Measurements from ENCODE around the gene CELF2.

The CELF2 gene

DNA sequence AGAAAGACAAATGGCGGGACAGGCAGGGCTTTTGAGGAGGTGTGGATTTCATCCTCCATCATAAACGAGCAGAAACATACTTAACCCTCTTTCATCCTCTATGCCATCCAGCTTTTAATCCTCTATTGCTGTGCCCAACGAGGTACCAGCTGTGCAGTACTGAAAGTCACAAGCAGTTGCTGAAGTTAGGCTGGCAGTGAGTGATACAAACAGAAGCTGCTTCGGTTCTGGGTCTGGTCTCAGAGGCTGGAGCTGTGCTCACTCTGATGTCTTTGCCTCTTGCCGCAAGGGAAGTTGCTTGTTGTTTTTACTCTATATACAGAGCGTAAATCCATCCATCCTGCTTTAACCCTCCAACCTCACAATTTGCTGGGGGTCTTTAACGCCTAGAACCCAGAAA, 235.2 kb downstream of the CELF2 start:
- DNase-seq (ENCODE audit: low read depth): no peak

GRCh38 chr10:11253385-11254002, 235.8 kb downstream of the CELF2 start:
- DNase-seq (ENCODE audit: low read depth): no peak

GRCh38 chr10:11255156-11255555, 237.5 kb downstream of the CELF2 start:
- DNase-seq (ENCODE audit: low read depth): no peak

GRCh38 chr10:11255796-11256444, 238.2 kb downstream of the CELF2 start:
- DNase-seq (ENCODE audit: low read depth): no peak

- DNase-seq (ENCODE audit: low read depth): no peak
Measured at GRCh38 chr10:11256896-11257295, 239.2 kb downstream of the CELF2 start.

GRCh38 chr10:11257440-11258090, 239.9 kb downstream of the CELF2 start:
- DNase-seq (ENCODE audit: low read depth): no peak

- no peak for DNase-seq (ENCODE audit: low read depth)
Measured at GRCh38 chr10:11260170-11260569, 242.5 kb downstream of the CELF2 start.

DNA sequence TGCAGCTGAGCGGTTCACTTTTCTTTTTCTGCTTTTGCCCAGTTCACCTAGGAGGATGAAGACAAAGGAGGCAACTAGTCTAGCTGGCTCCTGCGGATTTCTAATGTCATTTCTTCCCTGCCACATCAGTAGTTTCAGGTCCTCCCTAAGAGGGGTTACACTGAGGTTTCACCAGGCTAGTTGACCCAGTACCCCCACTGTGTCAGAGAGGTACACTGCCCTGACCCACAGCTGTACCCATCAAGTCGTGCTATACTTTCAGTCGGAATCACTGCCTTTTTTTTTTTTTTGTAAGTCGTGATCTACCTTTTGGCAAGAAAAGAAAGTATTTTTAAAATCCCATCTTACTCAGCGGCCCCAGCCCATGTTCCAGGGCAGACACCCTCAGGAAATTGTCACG, 243.5 kb downstream of the CELF2 start:
- no peak for DNase-seq (ENCODE audit: low read depth)

- no peak for DNase-seq (ENCODE audit: low read depth)
Measured at GRCh38 chr10:11261687-11262493, 244.2 kb downstream of the CELF2 start.

- no peak for DNase-seq (ENCODE audit: low read depth)
Measured at GRCh38 chr10:11262494-11263345, 245.0 kb downstream of the CELF2 start.

GRCh38 chr10:11263767-11264166, 246.1 kb downstream of the CELF2 start:
- DNase-seq (ENCODE audit: low read depth): no peak

DNA sequence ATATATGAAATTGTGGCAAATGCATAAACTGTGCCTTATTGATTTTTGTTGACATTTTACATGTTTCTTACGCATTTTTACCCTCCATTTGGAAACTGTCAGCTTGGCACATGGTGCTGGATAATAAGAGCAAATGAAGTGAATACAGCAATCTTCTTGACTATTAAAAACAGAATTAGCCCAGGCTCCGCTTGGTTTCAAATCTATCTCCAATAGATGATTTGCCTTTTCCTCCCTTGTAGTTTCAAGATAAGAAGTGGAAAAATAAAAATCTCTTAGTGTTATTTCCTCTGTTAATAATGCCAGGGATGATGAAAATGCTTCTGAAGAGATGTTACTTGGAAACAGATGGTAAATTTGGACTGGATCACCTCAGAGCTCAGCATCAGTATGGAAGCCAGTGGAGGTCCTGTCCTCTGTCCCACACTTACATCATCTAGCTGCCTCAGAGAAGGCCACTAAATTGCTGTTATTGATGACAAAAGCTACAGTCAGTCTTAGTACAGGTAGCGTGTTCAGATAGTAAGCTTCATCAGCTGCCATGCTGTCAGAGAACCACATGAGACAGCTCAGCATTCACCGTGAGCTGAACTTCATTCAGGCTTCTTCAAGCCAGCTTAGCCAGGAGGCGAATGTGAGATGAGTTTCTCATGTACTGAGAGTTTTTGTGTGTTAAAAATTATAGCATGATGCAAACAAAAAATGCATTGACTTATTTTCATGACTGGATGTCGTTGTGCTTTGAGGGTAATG, 246.8 kb downstream of the CELF2 start:
- no peak for DNase-seq (ENCODE audit: low read depth)

- DNase-seq (ENCODE audit: low read depth): no peak
Measured at GRCh38 chr10:11265484-11265883, 247.8 kb downstream of the CELF2 start.

DNA sequence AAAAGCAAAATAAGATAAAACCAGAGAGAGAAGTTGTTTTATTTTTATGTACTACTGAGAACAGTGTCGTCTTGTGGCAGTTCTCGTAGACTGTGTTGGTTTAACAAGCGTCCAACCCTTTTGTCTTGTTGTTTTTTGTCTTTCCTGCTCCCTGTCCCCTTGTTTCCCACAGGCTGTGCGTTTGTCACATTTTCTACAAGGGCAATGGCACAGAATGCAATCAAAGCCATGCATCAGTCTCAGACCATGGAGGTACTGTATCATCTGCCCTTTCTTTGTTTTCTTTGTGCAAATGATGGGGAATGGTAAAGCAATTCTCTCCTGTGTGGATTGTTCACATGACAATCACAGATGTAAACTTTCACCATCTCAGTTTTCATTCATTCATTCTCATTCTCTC, 248.8 kb downstream of the CELF2 start:
- no peak for DNase-seq (ENCODE audit: low read depth)

DNA sequence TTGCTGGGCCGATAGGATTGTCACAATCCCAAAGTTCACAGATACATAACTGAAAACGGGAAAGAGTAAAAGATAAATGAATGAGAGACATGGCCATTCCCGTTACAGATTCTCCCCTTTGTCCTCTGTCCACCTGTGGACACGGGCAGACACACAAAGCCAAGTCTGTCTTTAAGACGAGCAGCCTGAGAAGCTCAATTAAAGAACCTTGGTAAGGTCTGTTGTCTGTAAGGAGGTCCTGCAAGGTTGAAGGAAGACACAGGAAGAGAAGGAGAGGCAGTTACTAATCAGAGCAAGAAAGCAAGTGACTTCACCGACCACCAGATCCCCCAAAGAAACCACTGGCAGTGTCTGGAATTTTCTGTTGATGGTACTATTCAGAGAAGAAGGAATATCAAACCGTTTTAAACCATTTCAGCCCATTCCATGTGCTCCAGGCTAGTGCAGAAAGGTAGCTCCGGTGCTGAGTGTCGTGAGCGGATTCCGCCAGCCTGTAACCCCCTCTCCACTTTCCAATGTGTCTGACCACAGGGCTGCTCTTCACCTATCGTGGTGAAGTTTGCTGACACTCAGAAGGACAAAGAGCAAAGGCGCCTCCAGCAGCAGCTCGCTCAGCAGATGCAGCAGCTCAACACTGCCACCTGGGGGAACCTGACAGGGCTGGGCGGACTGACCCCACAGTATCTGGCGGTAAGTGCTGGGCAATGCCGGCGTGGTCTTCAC, 252.6 kb downstream of the CELF2 start:
- DNase-seq (ENCODE audit: low read depth): peak; percentile 19

- DNase-seq (ENCODE audit: low read depth): no peak
Measured at GRCh38 chr10:11270858-11271179, 253.1 kb downstream of the CELF2 start.

- no peak for DNase-seq (ENCODE audit: low read depth)
Measured at GRCh38 chr10:11272915-11273389, 255.3 kb downstream of the CELF2 start.

- DNase-seq (ENCODE audit: low read depth): no peak
Measured at GRCh38 chr10:11274452-11274851, 256.8 kb downstream of the CELF2 start.

GRCh38 chr10:11275651-11276050, 258.0 kb downstream of the CELF2 start:
- DNase-seq (ENCODE audit: low read depth): no peak

DNA sequence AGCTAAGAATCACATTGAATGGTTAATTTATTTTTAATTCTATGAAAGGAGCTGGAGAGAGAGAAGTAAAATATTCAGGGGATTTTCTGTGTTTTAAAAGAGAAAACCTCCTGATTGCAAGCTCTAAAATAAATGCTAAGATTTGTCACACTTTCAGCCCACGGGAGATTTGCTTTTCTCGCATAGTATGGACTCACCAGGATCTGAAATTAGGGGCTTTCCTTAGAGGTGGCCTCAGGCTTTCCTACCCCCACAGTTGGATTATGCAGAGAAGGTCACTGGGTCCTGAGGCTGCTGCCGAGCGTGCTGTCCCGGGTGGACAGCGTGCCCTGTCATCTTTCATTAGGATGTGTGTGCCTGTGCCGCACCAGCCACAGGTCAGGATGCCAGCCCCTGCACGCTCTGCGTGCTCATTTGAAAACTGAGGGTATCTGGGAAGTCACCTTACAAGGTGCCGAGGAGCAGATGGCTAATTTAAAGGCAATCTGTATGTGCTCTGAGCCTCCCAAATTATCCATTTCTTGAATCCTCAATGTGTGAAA, 258.8 kb downstream of the CELF2 start:
- no peak for DNase-seq (ENCODE audit: low read depth)
